Stimulated activated CD4-positive, alpha-beta T cell treated with anti-CD3 and anti-CD28 coated beads, Interleukin-4, amount 100 ng/mL, for 1 hour (primary cell): ENCODE data around the gene IL1B.

Source experiments
- DNase-seq: peaks from one replicate; pipeline ENCODE4 v3.0.0-alpha.2; 2020

The IL1B gene

DNA sequence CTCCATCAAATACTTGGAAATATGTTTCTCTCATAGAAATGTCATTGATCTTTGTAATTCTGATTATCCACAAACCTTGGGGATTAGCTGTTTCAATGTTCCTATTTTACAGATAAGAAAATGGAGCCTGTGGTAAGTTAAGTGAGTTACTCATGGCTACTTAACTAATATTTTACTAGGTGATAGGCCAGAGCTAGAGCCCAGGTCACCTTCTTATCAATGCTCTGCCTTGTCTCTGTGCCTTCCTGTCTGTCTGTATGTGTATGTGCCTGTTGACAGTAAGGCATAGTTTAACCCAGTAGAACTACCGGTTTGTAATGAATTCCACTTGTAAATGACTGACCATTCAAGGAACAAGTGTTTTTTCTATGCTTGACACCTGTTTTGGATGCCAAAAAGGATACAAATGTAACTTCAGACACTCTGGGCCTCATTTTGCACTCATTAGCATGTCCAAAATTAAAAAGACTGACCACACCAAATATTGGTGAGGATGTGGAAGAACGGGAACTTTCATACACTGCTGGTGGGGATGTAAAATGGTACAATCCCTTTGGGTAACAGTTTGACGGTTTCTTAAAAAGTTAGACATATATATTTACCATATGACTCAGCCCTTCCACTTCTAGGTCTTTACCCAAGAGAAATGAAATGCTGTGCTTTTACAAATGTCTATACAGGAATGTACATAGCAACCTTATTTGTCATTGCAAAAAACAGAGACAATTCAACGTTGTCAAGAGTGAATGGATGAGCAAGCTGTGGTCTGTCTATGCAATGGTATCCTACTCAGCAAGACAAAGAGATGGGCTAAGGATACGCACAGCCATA is 32.7 kb downstream of the IL1B start:
- DNase-seq, result no peak

DNA sequence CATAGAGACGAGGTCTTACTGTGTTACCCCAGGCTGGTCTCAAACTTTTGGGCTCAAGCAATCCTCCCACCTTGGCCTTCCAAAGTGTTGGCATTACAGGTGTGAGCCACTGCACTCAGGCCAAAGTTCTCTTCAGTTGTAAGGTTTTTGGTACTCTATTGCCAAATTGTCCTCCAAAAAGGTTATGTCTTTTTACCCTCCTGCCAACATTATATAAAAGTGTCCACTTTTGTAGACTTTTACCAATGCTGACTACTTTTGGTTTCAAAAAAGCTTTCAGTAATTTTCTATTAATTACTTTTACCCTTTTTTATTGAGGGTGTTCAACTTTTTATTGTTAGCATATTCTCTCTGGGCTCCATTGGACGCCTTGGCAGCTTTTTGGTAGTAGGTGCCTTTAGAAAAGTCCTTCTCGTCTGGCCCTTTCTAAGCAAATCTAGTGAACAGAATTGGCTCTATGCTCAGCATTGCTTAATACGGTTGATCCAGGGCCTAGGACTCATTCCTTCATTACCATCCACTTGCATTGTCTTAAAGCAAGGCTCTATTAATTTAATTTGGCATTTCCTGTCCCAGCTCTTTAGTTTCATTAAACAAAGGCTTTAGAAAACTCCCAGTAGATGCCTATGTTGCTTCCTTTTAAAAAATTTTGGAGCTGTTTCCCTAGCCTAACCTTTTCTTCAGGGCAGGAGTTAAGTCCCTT is 35.5 kb downstream of the IL1B start:
- DNase-seq, result no peak

DNA sequence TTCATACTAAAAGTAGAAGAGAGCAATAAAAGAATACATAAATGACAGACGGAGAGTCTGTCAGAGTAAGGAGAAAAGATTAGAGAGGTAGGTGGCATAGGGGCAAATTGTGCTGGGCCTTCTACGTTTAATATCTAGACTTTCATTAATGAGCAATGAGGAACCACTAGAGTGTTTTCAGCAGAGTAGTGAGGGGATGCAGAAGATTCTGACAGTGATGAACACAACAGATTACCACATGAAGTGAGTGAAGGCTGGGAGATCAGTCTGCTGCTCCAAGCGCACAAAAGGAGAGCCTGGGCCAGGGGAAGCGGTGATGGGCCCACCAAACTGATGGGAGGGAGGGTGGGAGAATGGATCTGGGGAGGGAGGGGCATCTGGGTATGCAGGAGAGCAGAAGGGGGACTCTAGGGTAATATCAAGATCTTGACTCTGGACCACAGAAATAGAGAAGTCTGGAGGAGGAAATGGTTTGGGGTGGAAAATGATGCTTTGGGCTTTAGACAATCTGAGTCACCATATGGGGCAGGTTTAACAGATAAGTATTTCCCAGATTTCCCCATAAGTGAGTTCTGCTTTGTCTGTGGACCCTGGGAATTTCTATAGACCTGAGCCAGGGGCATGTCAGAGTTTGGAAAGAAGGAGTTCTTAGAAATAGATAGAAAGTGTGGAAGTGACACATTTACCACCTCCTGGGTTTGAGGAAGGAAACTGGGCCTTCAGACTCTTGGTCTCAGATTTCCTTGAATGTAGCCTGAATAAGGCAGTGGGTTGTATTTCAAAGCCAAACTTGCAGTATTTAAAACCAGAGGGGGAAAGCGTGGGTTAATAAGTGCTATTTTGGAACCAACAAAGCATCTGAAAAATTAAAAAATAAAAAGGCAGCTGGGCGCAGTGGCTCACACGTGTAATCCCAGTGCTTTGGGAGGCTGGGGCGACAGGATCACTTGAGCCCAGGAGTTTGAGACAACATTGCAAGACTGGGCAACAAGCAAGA is 37.3 kb downstream of the IL1B start:
- DNase-seq, result no peak

- no peak for DNase-seq
Observed at GRCh38 chr2:112796486-112796885, 40.1 kb downstream of the IL1B start.

DNA sequence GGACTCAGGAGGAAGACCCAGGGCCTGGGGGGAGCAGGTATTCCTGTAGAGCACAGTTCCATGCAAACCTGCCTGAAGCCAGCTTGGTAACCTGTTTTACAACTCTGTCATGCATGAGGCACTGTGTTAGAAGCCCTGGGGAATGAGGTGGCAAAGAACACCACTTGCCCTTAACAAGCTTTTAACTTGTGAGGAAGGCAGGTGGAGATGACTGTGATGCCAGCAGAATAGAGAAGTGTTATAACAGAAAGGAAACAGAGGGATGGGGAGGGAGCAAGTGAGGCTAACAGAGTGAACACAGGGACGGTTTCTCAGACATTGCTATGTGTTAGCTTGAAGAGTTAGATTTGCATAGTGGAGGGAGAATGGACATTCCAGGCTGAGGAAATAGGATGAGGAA is 40.8 kb downstream of the IL1B start:
- no peak for DNase-seq

GRCh38 chr2:112794841-112795240 is 41.7 kb downstream of the IL1B start:
- DNase-seq, result no peak

DNA sequence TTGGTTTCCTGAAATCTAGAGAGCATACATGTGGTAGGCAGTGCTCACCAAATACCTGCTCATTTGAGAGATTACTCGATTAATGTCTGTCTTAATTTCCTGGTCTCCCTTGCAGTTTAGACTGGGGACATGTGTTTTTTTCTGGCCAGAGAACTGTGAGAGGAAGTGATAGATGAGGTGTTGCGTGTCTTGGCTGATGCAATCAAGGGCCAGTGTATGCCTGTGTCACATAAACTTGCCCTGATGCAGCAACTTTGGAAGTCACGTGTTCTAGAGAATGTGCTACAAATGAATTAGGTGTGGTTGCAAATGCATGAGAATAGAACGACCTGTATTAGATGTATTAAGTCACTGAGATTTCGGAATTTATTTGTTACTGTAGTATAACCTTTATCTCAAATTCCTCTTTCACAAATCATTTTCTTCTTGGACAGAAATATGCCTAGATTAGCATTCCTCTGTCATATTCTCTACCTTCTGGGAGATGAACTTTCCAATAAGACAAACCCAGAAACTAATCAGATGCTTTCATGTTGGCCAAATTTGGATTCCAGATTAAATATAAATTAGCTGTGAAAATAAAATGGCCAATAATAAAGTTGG is 42.3 kb downstream of the IL1B start:
- no peak for DNase-seq

GRCh38 chr2:112793449-112793978 is 43.1 kb downstream of the IL1B start:
- no peak for DNase-seq

DNA sequence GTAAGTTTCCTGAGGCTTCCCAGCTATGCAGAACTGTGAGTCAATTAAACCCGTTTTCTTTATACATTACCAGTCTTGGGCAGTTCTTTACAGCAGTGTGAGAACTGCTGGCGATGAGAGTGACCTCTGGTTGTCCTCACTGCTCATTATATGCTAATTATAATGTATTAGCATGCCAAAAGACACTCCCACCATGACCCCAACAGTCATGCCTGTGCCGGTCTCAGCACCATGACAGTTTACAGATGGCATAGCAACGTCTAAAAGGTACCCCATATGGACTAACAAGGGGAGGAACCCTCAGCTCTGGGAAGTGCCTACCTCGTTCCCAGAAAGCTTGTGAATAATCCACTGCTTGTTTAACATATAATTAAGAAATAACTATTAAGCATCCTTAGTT is 44.2 kb downstream of the IL1B start:
- DNase-seq, result no peak

GRCh38 chr2:112791693-112792230 is 44.8 kb downstream of the IL1B start:
- DNase-seq, result no peak

GRCh38 chr2:112791019-112791418 is 45.6 kb downstream of the IL1B start:
- DNase-seq, result no peak

DNA sequence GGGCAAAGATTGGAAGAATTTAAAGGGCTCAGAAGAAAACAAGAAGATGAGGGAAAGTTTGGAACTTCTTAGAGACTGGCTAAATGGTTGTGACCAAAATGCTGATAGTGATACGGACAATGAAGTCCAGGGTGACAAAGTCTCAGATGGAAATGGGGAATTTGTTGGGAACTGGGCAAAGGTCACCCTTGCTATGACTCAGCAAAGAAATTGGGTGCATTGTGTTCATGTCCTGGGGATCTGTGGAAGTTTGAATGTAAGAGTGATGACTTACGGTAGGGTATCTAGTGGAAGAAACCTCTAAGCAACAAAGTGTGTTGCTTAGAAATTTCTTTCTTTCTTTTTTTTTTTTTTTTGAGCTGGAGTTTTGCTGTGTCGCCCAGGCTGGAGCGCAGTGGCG is 46.3 kb downstream of the IL1B start:
- no peak for DNase-seq

DNA sequence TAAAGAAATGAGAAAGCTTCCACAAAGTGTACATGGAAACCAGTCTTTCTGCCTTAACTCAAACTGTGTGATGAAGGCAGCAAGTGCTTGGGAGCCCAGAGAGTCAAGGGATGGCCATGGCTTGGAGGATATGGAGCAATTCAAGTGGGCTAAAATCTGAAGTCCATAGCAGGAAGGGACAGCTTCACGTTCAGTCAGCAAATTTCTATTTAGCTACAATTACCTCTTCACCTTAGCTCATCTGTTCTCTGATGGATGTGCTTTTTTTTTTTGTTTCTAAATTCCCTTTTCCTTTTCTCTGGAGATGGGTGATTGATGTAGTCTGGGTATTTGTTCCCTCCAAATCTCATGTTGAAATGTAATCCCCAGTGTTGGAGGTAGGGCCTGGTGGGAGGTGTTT is 47.4 kb downstream of the IL1B start:
- no peak for DNase-seq

GRCh38 chr2:112788653-112789052 is 47.9 kb downstream of the IL1B start:
- DNase-seq, result no peak

- DNase-seq, result no peak
Observed at GRCh38 chr2:112787729-112788393, 48.7 kb downstream of the IL1B start.

DNA sequence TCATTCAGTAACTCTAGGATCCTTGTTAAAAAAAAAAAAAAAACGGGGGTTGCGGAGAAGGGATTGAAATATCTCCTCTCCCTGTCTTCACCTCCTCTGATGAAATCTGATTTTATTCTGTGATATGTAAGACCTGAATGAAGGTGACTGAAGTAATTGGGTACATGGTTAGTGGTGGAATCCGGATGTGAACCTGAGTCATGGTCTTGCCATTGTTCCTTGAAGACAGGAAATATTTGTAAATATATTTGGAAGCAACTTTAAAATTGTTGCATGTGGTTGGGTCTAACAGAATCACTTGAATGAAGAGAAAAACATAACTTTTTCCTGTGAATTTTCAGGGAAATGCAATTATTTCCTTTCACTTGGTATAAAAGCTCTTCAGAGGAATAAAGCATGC is 49.3 kb downstream of the IL1B start:
- no peak for DNase-seq

GRCh38 chr2:112784199-112785189 is 52.1 kb downstream of the IL1B start, which contains the start of gene IL1A:
IL1A (minus strand) TSS chr2:112784493; CDS start chr2:112783770, 723 bp downstream.
- no peak for DNase-seq

GRCh38 chr2:112783187-112783714 is 53.3 kb downstream of the IL1B start:
- DNase-seq, result no peak

DNA sequence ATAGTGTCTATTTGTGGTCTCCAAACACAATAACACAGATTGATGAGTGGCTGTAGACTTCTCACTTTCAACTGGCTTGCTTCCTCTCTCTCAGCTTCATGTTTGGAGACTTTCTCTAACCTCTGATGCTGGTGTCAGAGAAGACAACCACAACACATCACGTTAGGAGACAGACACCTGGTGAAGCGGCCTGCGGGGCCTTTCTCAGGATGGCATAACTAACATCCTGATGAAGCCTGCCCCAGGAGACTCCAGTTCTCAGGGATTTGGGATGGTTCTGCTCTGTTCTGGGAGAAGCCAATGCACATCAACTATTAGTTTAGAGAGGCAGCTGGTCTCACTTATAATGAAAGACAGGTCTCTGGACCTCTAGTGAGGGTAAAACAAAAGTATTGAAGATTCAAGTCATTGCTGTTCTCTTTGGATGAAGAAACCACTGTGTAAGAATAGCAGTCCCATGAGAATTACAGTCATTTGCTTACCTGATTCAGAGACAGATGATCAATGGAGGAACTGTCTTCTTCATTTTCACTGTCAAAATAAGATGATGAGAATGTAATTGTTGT is 54.3 kb downstream of the IL1B start:
- no peak for DNase-seq
